Measurements from ENCODE around the gene PAQR3. TPM values are rescaled to one million over a fixed set of nuclear protein-coding genes. Genes with fewer than 3 reads are reported as not detected.

PAQR3 gene
- total RNA-seq, 5 donors from 2014 or later (not counting 1 experiment from before 2014, with no cell fraction given) = 8.7 to 26.6 (median 11.2) TPM

DNA sequence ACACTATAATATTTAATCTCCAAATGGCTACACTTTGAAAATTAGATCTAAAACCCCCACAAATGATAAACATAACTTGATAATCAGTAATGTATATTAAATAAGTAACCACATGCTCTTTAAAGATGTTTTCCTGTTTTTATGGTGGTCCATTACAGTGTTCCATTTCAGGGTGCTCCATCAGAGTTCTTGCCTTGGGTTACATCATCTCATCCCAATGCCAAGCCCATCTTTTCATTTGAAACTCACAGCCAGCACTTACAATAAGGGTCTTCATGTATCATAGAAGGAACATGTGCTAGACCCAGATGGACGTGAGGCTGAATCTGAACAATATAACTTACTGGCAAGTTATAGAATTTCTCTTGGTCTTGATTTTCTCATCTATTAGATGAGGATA lies 10.5 kb upstream of the PAQR3 start:
- H3K27me3 ChIP-seq (replicated peaks in 1 of 2; ENCODE audit: control insufficient read depth in 2 of 2, extremely low read depth in 1 of 2, insufficient read depth in 2 of 2, low read length in 1 of 2) = no peaks in the 10 kb centered on the region
- no CpG with 5 or more reads among the region's 1 CpG for WGBS (ENCODE audit: insufficient coverage)
- no peak overlapping the region for H3K4me3 ChIP-seq (ENCODE audit: control insufficient read depth in 1 of 2, extremely low read depth in 1 of 2, low read length in 1 of 2)
- Mint-ChIP-seq H3K9me3 (no peaks in the 10 kb centered on the region), H3K27ac (no peak overlapping the region), H3K36me3 (no peaks in the 10 kb centered on the region), H3K4me1 (peaks cover 0 to 4% (median 1%) of the 10 kb centered on the region in 3 donors), H3K4me3 (no peak overlapping the region), H3K27me3 (peaks cover 18 to 37% of the 10 kb centered on the region in 2 donors)
- DNase-seq (no peak), ATAC-seq (replicated peaks in 1 of 4) (no peak)
- H3K36me3 ChIP-seq (ENCODE audit: control insufficient read depth in 2 of 2, extremely low read depth in 1 of 2, insufficient read depth in 1 of 2, low read length in 1 of 2) = no peaks in the 10 kb centered on the region
- no peak overlapping the region for H3K27ac ChIP-seq (ENCODE audit: low read length)
- no peaks in the 10 kb centered on the region for H3K4me1 ChIP-seq (ENCODE audit: control insufficient read depth in 1 of 2, extremely low read depth in 1 of 2, insufficient read depth in 2 of 2, low read length in 2 of 2)
- H3K9me3 ChIP-seq = no peaks in the 10 kb centered on the region
- CTCF ChIA-PET = no interaction called here
- POLR2A ChIA-PET = no interaction called here

DNA sequence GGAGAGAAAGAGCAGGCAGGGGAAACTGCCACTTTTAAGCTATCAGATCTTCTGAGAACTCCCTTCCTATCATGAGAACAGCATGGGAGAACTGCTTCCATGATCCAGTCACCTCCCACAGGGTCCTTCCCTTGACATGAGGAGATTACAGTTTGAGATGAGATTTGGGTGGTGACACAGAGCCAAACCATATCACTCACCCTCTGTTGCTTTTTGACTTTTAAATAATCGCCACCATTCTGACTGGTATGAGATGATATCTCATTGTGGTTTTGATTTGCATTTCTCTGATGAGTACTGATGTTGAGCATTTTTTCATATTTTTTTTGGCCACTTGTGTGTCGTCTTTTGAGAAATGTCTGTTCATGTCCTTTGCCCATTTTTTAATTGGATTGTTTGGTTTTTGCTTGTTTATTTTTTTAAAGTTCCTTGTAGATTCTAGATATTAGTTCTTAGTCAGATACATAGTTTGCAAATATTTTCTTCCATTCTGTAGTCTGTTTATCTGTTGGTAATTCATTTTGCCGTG lies 6.5 kb upstream of the PAQR3 start:
- H3K4me3 Mint-ChIP-seq = no peak overlapping the region
- DNase-seq (no peak), ATAC-seq (replicated peaks in 1 of 4) (no peak)
- ChIA-PET POLR2A (no interaction called here), CTCF (no interaction called here)
- WGBS (ENCODE audit: insufficient coverage) = 29% methylated on average over 1 of the region's 3 CpGs
- H3K36me3 Mint-ChIP-seq = no peaks in the 10 kb centered on the region
- Histone ChIP-seq H3K27ac (ENCODE audit: low read length) (no peak overlapping the region), H3K4me1 (ENCODE audit: control insufficient read depth in 1 of 2, extremely low read depth in 1 of 2, insufficient read depth in 2 of 2, low read length in 2 of 2) (no peaks in the 10 kb centered on the region), H3K4me3 (ENCODE audit: control insufficient read depth in 1 of 2, extremely low read depth in 1 of 2, low read length in 1 of 2) (no peak overlapping the region), H3K36me3 (ENCODE audit: control insufficient read depth in 2 of 2, extremely low read depth in 1 of 2, insufficient read depth in 1 of 2, low read length in 1 of 2) (no peaks in the 10 kb centered on the region), H3K9me3 (no peaks in the 10 kb centered on the region), H3K27me3 (replicated peaks in 1 of 2; ENCODE audit: control insufficient read depth in 2 of 2, extremely low read depth in 1 of 2, insufficient read depth in 2 of 2, low read length in 1 of 2) (peaks cover 0 to 6% of the 10 kb centered on the region in 2 experiments)
- H3K27me3 Mint-ChIP-seq = peaks cover 26 to 45% of the 10 kb centered on the region in 2 donors
- H3K9me3 Mint-ChIP-seq = no peaks in the 10 kb centered on the region
- H3K27ac Mint-ChIP-seq = no peak overlapping the region
- peaks cover 0 to 4% (median 1%) of the 10 kb centered on the region in 3 donors for H3K4me1 Mint-ChIP-seq

DNA sequence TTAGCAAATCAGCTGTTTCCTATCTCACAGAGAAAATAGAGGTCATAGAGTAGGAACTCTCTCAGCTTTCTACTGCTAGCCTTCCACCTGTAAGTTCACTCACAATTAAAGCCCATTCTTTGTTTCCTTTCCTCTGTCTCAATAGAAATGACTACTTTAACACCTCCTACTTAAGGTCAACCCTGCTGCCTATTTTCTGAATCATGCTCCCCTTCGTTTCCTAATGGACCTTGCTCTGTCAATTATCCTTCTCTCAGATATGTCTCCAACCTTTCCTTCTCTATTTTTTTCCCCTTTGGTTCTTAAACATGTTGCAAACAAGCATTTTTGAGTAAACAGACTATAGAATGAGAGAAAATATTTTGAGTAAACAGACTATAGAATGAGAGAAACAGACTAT lies 5.1 kb upstream of the PAQR3 start:
- H3K4me1 Mint-ChIP-seq = peaks cover 8 to 11% (median 9%) of the 10 kb centered on the region in 3 donors
- H3K27ac Mint-ChIP-seq = no peak overlapping the region
- no peaks in the 10 kb centered on the region for H3K9me3 Mint-ChIP-seq
- POLR2A ChIA-PET = no interaction called here
- Histone ChIP-seq H3K4me3 (ENCODE audit: control insufficient read depth in 1 of 2, extremely low read depth in 1 of 2, low read length in 1 of 2) (no peak overlapping the region), H3K27me3 (replicated peaks in 1 of 2; ENCODE audit: control insufficient read depth in 2 of 2, extremely low read depth in 1 of 2, insufficient read depth in 2 of 2, low read length in 1 of 2) (peaks cover 0 to 9% of the 10 kb centered on the region in 2 experiments), H3K36me3 (ENCODE audit: control insufficient read depth in 2 of 2, extremely low read depth in 1 of 2, insufficient read depth in 1 of 2, low read length in 1 of 2) (no peaks in the 10 kb centered on the region), H3K4me1 (ENCODE audit: control insufficient read depth in 1 of 2, extremely low read depth in 1 of 2, insufficient read depth in 2 of 2, low read length in 2 of 2) (peaks cover 2 to 3% of the 10 kb centered on the region in 2 experiments), H3K27ac (ENCODE audit: low read length) (no peak overlapping the region), H3K9me3 (no peaks in the 10 kb centered on the region)
- no peak for ATAC-seq (replicated peaks in 1 of 4)
- H3K36me3 Mint-ChIP-seq = no peaks in the 10 kb centered on the region
- peaks cover 26 to 43% of the 10 kb centered on the region in 2 donors for H3K27me3 Mint-ChIP-seq
- H3K4me3 Mint-ChIP-seq = no peak overlapping the region
- no peak for DNase-seq
- WGBS (ENCODE audit: insufficient coverage) = 33% methylated on average over 1 of the region's 1 CpG
- CTCF ChIA-PET = interaction anchor here in 1 of 2 donors (0.6 kb wide), 1 partner anchor 1036 kb away, joined by 5 read pairs; no protein-coding TSS in a partner anchor

DNA sequence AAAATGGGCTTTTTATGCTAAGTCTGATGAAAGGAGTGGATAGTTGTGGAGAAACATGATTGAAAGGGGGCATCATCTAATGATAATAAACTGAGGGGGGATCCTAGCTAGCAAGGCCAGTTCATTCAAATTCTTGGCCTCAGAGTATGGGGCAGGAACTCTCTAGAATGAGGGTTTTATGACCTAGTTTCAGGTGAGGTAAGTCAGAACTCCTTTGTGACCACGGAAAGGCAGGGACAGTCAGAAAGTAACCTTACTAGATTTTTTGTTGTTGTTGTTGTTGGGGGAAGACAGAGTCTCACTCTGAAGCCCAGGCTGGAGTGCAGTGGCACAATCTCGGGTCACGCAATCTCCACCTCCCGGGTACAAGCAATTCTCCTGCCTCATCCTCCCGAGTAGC lies 1.5 kb upstream of the PAQR3 start:
- Histone ChIP-seq H3K9me3 (no peaks in the 10 kb centered on the region), H3K36me3 (ENCODE audit: control insufficient read depth in 2 of 2, extremely low read depth in 1 of 2, insufficient read depth in 1 of 2, low read length in 1 of 2) (no peaks in the 10 kb centered on the region), H3K27me3 (replicated peaks in 1 of 2; ENCODE audit: control insufficient read depth in 2 of 2, extremely low read depth in 1 of 2, insufficient read depth in 2 of 2, low read length in 1 of 2) (peaks cover 0 to 9% of the 10 kb centered on the region in 2 experiments), H3K27ac (ENCODE audit: low read length) (no peak overlapping the region), H3K4me3 (ENCODE audit: control insufficient read depth in 1 of 2, extremely low read depth in 1 of 2, low read length in 1 of 2) (no peak overlapping the region), H3K4me1 (ENCODE audit: control insufficient read depth in 1 of 2, extremely low read depth in 1 of 2, insufficient read depth in 2 of 2, low read length in 2 of 2) (peaks cover 10 to 14% of the 10 kb centered on the region in 2 experiments)
- Mint-ChIP-seq H3K36me3 (peaks cover 3% of the 10 kb centered on the region), H3K9me3 (no peaks in the 10 kb centered on the region), H3K27ac (no peak overlapping the region), H3K27me3 (peaks cover 16 to 21% of the 10 kb centered on the region in 2 donors), H3K4me3 (no peak overlapping the region), H3K4me1 (peaks cover 33 to 38% (median 34%) of the 10 kb centered on the region in 3 donors)
- CTCF ChIA-PET = no interaction called here
- ATAC-seq (replicated peaks in 1 of 4) (no peak), DNase-seq (no peak)
- POLR2A ChIA-PET = no interaction called here
- 86% methylated on average over 4 of the region's 5 CpGs for WGBS (ENCODE audit: insufficient coverage)

DNA sequence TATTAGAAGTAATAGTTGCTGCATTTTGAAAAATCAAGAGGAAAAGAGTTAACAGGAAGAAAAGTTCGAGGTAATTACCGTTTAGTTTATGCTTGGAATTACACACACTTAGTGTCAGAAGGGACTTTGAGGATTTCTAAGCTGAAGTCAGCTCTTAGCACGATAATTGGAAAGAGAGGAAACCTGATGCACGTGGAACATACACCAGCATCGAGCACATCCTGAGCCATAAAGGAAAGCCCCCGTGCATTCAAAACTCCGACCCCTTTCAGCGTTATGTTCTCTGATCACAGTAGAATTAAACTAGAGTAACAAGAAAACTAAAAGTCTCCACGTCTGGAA lies 400 bp upstream of the PAQR3 start:
- peak in 3 of 4 experiments; percentile 11 to 14 (median 13) for ATAC-seq (replicated peaks in 1 of 4)

DNA sequence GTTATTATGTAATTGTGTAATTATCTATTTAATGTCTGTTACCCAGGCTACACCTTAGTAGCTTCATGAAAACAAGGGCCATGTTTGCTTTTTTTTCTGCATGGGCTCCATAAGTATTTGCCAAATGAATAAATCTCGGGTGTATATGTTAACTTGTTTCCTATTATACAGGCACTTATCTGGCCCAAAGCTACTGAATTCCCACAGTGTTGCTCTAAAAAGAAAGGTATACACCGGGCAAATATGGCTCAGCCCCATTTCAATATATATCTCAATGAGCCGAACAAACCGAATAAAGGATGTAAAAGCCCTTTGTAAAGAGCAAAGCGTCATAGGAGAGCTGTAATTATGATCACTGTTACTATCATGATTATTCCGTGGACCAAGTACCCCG lies 767 bp downstream of the PAQR3 start:
- H3K27me3 Mint-ChIP-seq = peaks cover 5% of the 10 kb centered on the region in 2 donors
- peaks cover 42 to 54% (median 42%) of the 10 kb centered on the region in 3 donors for H3K4me1 Mint-ChIP-seq
- H3K4me1 ChIP-seq (ENCODE audit: control insufficient read depth in 1 of 2, extremely low read depth in 1 of 2, insufficient read depth in 2 of 2, low read length in 2 of 2) = peaks cover 10 to 14% of the 10 kb centered on the region in 2 experiments
- 8% methylated on average over 3 of the region's 7 CpGs for WGBS (ENCODE audit: insufficient coverage)
- peak overlapping the region; percentile 87 to 90 for H3K4me3 ChIP-seq (ENCODE audit: control insufficient read depth in 1 of 2, extremely low read depth in 1 of 2, low read length in 1 of 2)
- peak overlapping the region; percentile 90 to 99 (median 95) for H3K4me3 Mint-ChIP-seq
- peak in 1 of 4 experiments; percentile 1 for ATAC-seq (replicated peaks in 1 of 4)
- H3K36me3 ChIP-seq (ENCODE audit: control insufficient read depth in 2 of 2, extremely low read depth in 1 of 2, insufficient read depth in 1 of 2, low read length in 1 of 2) = no peaks in the 10 kb centered on the region
- H3K36me3 Mint-ChIP-seq = peaks cover 9% of the 10 kb centered on the region
- no peaks in the 10 kb centered on the region for H3K9me3 ChIP-seq
- POLR2A ChIA-PET = interaction anchor here (0.6 to 1.1 kb wide), 6 partner anchors 13 to 1087 kb away, joined by 3 to 4 read pairs (median 3); no protein-coding TSS in a partner anchor
- H3K27ac Mint-ChIP-seq = peak overlapping the region; percentile 7 to 85
- H3K27me3 ChIP-seq (replicated peaks in 1 of 2; ENCODE audit: control insufficient read depth in 2 of 2, extremely low read depth in 1 of 2, insufficient read depth in 2 of 2, low read length in 1 of 2) = peaks cover 0 to 9% of the 10 kb centered on the region in 2 experiments
- peak overlapping the region; percentile 71 for H3K27ac ChIP-seq (ENCODE audit: low read length)
- DNase-seq = no peak
- CTCF ChIA-PET = interaction anchor here (0.6 to 1.7 kb wide), 3 partner anchors 14 to 16 kb away, joined by 3 to 12 read pairs (median 10); no protein-coding TSS in a partner anchor
- H3K9me3 Mint-ChIP-seq = no peaks in the 10 kb centered on the region

More for the DNA sequence above, 400 bp upstream of the PAQR3 start:
- H3K27me3 Mint-ChIP-seq = peaks cover 8 to 13% of the 10 kb centered on the region in 2 donors
- H3K36me3 Mint-ChIP-seq = peaks cover 4% of the 10 kb centered on the region
- H3K36me3 ChIP-seq (ENCODE audit: control insufficient read depth in 2 of 2, extremely low read depth in 1 of 2, insufficient read depth in 1 of 2, low read length in 1 of 2) = no peaks in the 10 kb centered on the region
- peaks cover 0 to 9% of the 10 kb centered on the region in 2 experiments for H3K27me3 ChIP-seq (replicated peaks in 1 of 2; ENCODE audit: control insufficient read depth in 2 of 2, extremely low read depth in 1 of 2, insufficient read depth in 2 of 2, low read length in 1 of 2)
- H3K9me3 Mint-ChIP-seq = no peaks in the 10 kb centered on the region
- H3K4me3 ChIP-seq (ENCODE audit: control insufficient read depth in 1 of 2, extremely low read depth in 1 of 2, low read length in 1 of 2) = peak overlapping the region; percentile 56 to 87
- 0% methylated on average over 4 of the region's 9 CpGs for WGBS (ENCODE audit: insufficient coverage)
- ChIA-PET POLR2A (interaction anchor here (0.6 to 0.9 kb wide), 7 partner anchors 8 to 1181 kb away, joined by 3 to 8 read pairs (median 4); no protein-coding TSS in a partner anchor), CTCF (interaction anchor here (0.5 to 1.7 kb wide), 7 partner anchors 13 to 1323 kb away, joined by 3 to 12 read pairs (median 6); no protein-coding TSS in a partner anchor)
- H3K27ac Mint-ChIP-seq = peak overlapping the region; percentile 28 to 61
- no peaks in the 10 kb centered on the region for H3K9me3 ChIP-seq
- DNase-seq = peak in 1 of 35 experiments; percentile 35
- H3K4me1 ChIP-seq (ENCODE audit: control insufficient read depth in 1 of 2, extremely low read depth in 1 of 2, insufficient read depth in 2 of 2, low read length in 2 of 2) = peaks cover 10 to 14% of the 10 kb centered on the region in 2 experiments
- H3K4me3 Mint-ChIP-seq = peak overlapping the region; percentile 80 to 99 (median 83)
- H3K27ac ChIP-seq (ENCODE audit: low read length) = no peak overlapping the region
- peaks cover 39 to 49% (median 39%) of the 10 kb centered on the region in 3 donors for H3K4me1 Mint-ChIP-seq
